T1000 (cell line): Measurements from ENCODE around the gene NOS1AP.

Experiments
- DNase-seq: peaks from one replicate; lab custom pipeline; 2025; ENCODE audit warnings: mixed read lengths; lab: John Stamatoyannopoulos, UW

Gene NOS1AP

GRCh38 chr1:162220009-162220539 is 150.6 kb downstream of the NOS1AP start:
- no peak for DNase-seq

GRCh38 chr1:162222014-162222413 is 152.5 kb downstream of the NOS1AP start:
- DNase-seq: no peak

GRCh38 chr1:162222730-162223129 is 153.2 kb downstream of the NOS1AP start:
- no peak for DNase-seq

GRCh38 chr1:162223488-162223887 is 154.0 kb downstream of the NOS1AP start:
- DNase-seq: no peak

GRCh38 chr1:162224267-162224666 is 154.8 kb downstream of the NOS1AP start:
- no peak for DNase-seq

GRCh38 chr1:162228586-162228985 is 159.1 kb downstream of the NOS1AP start:
- no peak for DNase-seq

GRCh38 chr1:162229549-162229948 is 160.1 kb downstream of the NOS1AP start:
- DNase-seq: no peak

- DNase-seq: no peak
These were observed 160.6 kb downstream of the NOS1AP start for GRCh38 chr1:162230096-162230495.

GRCh38 chr1:162230517-162230916 is 161.0 kb downstream of the NOS1AP start:
- no peak for DNase-seq

GRCh38 chr1:162232034-162232711 is 162.7 kb downstream of the NOS1AP start:
- no peak for DNase-seq

- no peak for DNase-seq
These were observed 163.6 kb downstream of the NOS1AP start for GRCh38 chr1:162233066-162233465.

- DNase-seq: no peak
These were observed 164.4 kb downstream of the NOS1AP start for GRCh38 chr1:162233937-162234336.

- no peak for DNase-seq
These were observed 165.1 kb downstream of the NOS1AP start for GRCh38 chr1:162234571-162234970.

- no peak for DNase-seq
These were observed 165.8 kb downstream of the NOS1AP start for GRCh38 chr1:162235241-162235800.

- no peak for DNase-seq
These were observed 166.7 kb downstream of the NOS1AP start for GRCh38 chr1:162236201-162236600.

GRCh38 chr1:162236618-162237017 is 167.1 kb downstream of the NOS1AP start:
- DNase-seq: no peak

- DNase-seq: no peak
These were observed 171.1 kb downstream of the NOS1AP start for GRCh38 chr1:162240577-162240976.

GRCh38 chr1:162242804-162243203 is 173.3 kb downstream of the NOS1AP start:
- no peak for DNase-seq

GRCh38 chr1:162248854-162249535 is 179.5 kb downstream of the NOS1AP start:
- DNase-seq: no peak

- DNase-seq: no peak
These were observed 180.7 kb downstream of the NOS1AP start for GRCh38 chr1:162250004-162250730.

- DNase-seq: no peak
These were observed 181.6 kb downstream of the NOS1AP start for GRCh38 chr1:162251102-162251501.

- DNase-seq: no peak
These were observed 182.7 kb downstream of the NOS1AP start for GRCh38 chr1:162252214-162252613.
